IPS-11a (cell line): ENCODE data around the gene COBL.

Experiments used
- H3K4me3 ChIP-seq: one replicate; pipeline ENCODE4 v1.5.1; 2013; ENCODE audit warnings: low read depth, low read length, control low read depth

Gene COBL

DNA sequence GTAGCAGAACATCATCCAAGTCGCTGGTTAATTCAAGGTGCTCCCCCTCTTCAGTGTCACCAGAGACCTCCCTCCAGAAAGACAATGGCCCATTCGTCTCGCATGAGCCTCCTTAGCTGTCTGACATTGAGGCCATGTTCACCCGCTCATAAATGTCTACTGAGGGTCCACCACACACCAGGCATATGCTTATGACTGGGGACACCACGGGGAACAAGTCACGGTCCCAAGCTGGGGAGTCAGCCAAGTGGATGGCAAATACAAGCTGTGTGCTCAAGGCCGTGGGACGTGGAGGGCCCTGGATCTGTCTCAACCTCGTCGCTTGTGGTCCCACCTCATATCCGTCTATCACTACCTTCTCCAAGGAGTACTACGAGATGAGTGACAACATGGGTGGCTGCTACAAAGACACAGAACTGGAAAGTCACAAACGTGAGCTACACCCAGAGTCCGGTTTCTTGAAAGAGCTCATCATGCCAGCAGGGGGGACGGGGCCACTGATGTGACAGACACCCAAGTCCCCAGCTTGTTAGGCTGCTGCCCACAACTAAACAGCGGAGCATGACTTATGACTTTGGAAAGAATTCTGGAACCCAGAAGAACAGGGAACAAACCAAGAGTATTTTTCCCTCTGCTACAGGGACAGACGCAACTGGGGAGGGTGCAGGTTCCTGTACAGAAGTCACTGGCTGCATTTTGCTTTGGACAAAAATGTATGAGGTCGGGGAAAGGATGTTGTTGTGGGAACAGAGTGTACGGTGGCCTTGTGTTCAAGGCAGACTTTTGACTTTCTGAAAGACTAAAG, 189.6 kb downstream of the COBL start:
- H3K4me3 ChIP-seq, result no peak overlapping the region

- H3K4me3 ChIP-seq, result no peak overlapping the region
Observed at GRCh38 chr7:51126324-51126723, 190.3 kb downstream of the COBL start.

DNA sequence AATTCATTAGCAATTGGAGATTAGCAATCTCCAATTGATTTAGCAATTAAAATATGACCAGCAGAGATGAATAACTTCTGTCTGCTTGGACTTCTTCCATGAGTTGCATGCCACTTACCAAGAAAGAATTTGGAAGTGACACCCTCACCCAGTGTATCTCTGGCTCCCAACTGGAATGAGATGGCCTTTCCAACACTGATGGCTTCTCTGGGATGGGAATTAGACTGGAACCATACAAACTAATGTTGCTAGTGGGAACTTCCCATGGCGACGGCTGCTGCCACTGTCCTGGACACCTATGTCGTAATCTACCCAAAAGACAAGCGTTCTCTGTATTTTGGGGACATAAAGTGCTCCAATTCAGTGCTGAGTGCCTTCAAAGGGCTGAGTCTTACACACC, 192.3 kb downstream of the COBL start:
- no peak overlapping the region for H3K4me3 ChIP-seq

- no peak overlapping the region for H3K4me3 ChIP-seq
Observed at GRCh38 chr7:51123322-51124019, 193.1 kb downstream of the COBL start.

- H3K4me3 ChIP-seq, result no peak overlapping the region
Observed at GRCh38 chr7:51121931-51122425, 194.6 kb downstream of the COBL start.

GRCh38 chr7:51121036-51121790, 195.4 kb downstream of the COBL start:
- H3K4me3 ChIP-seq, result no peak overlapping the region

- no peak overlapping the region for H3K4me3 ChIP-seq
Observed at GRCh38 chr7:51118628-51119027, 198.0 kb downstream of the COBL start.

DNA sequence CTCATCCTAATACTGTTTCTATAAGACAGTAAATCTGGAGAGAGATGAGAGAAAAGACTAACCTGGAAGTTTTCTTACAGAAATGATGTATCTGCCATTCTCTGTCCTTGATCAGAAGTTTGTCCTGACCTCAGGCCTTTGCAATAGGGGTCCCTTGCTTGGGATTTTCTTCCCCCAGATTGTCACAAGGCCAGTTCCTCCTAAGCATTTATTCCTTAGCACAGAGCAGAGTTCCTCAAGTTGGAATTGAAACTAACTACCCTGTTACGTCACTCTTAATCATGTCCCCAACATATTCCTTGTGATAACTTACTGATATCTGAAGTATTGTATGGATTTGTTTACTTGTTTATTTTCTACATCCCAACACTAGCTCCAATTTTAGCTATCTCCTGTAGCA, 202.1 kb downstream of the COBL start:
- H3K4me3 ChIP-seq, result no peak overlapping the region

GRCh38 chr7:51113962-51114361, 202.6 kb downstream of the COBL start:
- H3K4me3 ChIP-seq, result no peak overlapping the region

DNA sequence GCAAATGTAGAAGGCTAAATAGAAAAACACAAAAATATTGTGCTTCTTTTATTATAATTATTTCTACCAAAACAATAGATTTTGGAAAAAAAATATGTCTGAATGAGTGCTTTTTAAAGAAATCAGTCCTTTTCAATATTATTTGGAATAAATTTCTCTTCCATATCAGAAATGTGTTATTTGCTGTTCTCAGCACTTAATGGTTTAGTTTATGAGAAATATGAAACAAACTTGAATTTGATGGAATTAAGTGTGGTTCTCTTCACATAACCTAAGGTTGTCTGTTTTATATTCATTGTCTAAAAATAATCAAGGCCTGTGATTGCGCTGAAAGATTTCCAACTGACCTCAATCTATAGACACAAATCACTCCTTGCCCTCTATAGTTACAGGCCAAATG, 203.0 kb downstream of the COBL start:
- H3K4me3 ChIP-seq, result no peak overlapping the region

DNA sequence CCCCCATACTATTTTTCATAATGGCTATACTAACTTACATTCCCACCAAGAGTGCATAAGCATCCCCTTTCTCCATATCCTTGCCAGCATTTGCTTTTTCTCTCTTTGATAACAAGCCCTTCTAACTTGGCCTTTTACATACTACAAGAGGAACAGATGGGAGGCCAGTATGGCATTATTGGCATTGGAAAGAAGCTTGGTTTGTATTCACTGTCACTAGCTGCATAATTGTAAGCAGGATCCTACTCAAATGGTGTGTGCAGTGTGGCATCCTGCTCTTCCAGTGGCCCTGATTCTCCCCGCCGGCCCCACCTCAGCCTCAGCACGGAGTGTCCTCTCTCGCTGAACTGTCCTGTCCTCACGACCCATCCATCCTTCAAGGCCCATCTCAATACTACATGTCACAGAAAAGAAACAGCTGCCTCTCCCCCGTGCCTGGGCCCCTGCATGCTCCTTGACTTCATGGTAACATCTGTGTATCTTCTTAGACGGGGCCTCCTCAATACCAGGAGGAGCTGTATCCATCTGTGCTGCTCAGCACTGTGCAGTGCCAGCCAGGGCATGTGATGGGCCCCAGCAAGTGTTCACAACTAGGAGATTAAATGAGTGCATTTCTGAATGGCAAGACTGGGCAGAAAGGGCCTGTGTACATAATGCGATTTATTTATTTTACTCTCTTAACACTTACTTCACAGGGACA, 205.2 kb downstream of the COBL start:
- no peak overlapping the region for H3K4me3 ChIP-seq

DNA sequence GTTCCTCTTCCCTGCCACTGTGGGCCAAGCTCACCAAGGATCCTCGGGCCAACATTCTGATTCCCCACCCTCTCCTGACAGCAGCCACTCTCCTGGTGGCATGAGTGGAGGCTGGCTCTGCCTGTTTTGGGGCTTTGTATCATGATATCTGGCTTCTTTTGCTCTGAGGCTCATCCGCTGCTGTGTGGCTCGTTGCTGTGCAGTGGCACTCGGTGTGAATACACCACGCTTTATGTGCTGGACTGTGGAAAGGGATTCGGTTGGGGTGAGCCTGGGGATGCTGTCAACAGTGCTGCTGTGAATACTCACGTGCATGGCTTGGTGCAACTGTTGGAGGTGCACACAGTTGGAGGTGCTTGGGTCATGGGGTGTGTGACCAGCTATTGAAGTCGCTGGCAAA, 208.5 kb downstream of the COBL start:
- H3K4me3 ChIP-seq, result no peak overlapping the region

DNA sequence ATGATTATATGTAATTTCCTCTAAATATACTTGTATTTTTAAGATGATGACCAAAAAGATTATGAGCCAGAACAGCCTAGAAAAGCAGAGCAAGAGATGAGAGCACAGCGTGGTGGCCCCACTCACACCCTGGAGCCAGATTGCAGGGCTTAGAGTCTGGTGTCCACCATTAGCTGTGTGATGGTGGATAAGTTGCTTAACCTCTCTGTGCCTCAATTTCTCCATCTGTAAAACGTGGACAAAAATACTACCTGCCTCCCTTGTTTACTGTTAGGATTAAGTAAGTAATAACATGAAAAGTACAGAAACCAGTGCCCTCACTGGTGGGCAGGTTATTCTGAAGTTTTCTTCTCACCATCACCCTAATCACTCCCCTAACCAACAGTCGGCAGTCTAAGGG, 212.3 kb downstream of the COBL start:
- H3K4me3 ChIP-seq, result no peak overlapping the region

DNA sequence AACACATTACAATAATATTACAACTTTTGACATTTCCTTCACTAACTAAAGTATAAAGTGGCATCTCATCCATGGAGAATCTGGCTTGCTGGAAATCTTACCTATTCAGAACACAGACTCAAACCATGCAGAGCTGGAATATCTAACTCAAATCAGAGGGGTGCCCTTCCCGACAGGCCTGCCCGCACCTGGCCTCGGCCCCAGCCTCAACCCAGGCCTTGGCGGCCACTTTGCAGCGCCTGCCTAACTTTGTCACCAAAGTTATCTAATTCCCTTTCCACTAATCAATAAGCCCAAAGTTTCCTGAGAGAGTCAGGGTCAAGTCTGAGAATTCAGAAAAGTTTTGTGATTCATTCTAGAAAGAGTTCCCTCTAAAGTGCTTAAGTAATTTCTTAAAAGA, 212.9 kb downstream of the COBL start:
- H3K4me3 ChIP-seq, result no peak overlapping the region

GRCh38 chr7:51102828-51103227, 213.8 kb downstream of the COBL start:
- H3K4me3 ChIP-seq, result no peak overlapping the region

DNA sequence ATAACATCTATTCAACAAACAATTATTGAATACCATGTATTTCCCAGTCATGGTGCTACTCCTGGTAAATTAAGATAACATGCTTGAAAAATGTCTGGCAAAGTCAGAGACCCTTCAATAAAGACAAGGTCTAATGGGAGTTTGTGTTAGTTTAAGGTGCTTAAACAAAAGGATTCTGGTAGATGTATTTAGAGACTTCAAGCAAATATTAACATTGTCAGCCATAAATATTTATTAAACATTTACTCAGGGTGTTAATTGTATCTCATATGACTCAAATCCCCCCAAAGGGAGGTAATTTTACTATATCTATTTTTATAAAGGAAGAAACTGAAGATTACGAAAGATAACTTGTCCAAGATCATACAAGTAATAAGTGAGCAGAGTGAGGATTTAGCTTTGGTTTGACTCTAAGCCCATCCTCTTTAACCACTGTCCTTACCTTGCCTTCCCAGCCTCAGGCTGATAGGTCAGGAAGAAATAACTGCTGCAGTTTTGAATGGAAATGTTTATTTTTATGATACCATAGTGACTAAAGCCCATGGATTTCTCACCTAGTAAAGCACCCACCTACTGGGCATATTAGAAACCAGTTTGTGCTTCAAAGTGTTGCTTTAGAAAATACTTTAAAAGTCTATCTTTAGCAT, 215.4 kb downstream of the COBL start:
- no peak overlapping the region for H3K4me3 ChIP-seq

DNA sequence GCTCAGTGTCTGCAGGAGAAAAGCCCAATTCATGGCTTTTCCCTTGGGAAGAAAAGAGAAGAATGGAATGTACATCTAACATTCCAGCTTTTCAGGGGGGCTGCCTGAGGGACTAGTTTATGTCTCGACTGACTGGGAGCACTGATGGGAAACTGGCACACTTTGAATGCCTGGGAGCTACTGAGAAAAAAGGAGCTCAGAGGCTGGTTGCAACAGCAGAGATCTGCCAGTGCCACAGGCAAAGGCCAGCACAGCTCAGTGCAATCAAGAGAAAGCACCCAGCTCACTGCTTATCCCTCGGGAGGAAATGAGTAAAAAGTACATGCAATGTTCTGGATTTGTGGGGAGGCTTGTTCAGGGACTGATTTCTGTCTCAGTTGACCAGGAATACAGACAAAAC, 226.2 kb downstream of the COBL start:
- H3K4me3 ChIP-seq, result no peak overlapping the region

- no peak overlapping the region for H3K4me3 ChIP-seq
Observed at GRCh38 chr7:51085034-51085692, 231.4 kb downstream of the COBL start.

DNA sequence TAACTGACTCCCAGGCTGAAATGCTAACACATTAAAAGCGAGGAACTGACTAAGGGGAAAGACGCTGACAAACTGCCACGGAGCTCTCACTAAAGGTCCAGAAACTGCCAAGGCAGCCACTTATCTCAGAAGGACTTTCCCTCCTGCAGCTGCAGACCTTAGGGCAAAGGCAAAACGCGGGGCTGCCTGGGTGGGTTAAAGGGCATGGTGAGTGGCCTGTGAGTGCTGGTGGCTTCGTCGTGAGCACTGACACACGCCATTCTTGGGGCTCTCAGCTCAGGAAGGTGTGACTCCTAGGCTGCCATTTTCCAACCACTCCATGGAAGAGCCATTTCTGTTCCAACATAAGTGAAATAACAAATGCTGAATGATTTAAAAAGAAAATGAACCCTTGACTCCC, 232.5 kb downstream of the COBL start:
- no peak overlapping the region for H3K4me3 ChIP-seq

DNA sequence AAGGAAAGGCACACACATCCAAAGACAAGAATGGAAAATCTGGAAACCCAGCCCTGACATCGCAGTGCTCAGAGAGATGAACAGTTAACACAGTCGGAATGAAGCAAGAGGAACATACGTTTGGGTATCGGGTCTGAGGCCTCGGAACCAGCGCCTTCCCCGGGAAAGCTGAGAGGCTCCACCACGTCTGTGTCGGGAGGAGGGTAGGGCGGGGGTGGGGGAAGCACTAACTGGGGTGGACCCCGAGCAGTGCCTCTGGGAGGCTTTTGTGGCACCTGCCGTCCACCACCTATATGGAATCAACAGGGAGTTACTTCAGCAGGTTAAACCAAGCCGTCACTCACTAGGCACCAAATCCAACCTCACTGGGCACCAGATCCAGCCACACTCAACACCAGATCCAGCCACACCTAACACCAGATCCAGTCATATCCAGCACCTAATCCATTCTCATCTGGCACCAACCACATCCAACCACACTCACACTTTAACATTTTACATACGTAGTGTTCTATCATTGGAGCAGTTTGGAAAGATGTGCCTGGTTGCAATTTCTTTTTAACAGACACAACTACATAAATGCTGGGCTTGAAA, 233.6 kb downstream of the COBL start:
- no peak overlapping the region for H3K4me3 ChIP-seq
